ENCODE measurements around the gene HNRNPUL2.

DNA sequence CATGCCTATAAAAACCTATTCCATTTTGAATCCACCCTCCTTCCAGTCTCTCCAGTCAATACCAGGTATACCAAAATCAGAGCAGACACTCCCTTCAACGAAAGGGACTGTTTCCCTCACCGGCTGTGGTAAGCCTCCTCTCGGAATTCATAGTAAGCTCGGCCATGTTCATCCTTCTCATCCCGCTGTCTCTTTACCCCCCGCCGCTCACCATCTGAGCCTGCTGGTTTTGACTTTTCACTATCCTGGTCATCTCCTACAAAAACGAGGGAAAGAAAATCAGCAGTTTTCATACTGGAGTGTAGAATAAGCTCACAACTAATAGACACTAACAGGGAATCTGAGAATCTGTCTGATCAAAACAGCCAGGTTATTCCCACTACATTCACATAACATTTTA lies 3.1 kb downstream of the HNRNPUL2 start:
- no peak for TF ChIP-seq POLR2A (IDR thresholded peaks at IDR 0.05)
- TF ChIP-seq, protein P1, sequence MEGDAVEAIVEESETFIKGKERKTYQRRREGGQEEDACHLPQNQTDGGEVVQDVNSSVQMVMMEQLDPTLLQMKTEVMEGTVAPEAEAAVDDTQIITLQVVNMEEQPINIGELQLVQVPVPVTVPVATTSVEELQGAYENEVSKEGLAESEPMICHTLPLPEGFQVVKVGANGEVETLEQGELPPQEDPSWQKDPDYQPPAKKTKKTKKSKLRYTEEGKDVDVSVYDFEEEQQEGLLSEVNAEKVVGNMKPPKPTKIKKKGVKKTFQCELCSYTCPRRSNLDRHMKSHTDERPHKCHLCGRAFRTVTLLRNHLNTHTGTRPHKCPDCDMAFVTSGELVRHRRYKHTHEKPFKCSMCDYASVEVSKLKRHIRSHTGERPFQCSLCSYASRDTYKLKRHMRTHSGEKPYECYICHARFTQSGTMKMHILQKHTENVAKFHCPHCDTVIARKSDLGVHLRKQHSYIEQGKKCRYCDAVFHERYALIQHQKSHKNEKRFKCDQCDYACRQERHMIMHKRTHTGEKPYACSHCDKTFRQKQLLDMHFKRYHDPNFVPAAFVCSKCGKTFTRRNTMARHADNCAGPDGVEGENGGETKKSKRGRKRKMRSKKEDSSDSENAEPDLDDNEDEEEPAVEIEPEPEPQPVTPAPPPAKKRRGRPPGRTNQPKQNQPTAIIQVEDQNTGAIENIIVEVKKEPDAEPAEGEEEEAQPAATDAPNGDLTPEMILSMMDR (IDR thresholded peaks at IDR 0.05): no peak

All from testis (tissue), 2 donors.